ENCODE measurements around the gene MGLL.

MGLL gene

GRCh38 chr3:127834771-127835170 lies 12.5 kb upstream of the MGLL start:
- no peak for DNase-seq

- DNase-seq, result no peak
Observed at GRCh38 chr3:127833281-127834032, 11.1 kb upstream of the MGLL start.

GRCh38 chr3:127831723-127832172 lies 9.4 kb upstream of the MGLL start:
- DNase-seq, result peak; percentile 45

- DNase-seq, result no peak
Observed at GRCh38 chr3:127829537-127829936, 7.2 kb upstream of the MGLL start.

DNA sequence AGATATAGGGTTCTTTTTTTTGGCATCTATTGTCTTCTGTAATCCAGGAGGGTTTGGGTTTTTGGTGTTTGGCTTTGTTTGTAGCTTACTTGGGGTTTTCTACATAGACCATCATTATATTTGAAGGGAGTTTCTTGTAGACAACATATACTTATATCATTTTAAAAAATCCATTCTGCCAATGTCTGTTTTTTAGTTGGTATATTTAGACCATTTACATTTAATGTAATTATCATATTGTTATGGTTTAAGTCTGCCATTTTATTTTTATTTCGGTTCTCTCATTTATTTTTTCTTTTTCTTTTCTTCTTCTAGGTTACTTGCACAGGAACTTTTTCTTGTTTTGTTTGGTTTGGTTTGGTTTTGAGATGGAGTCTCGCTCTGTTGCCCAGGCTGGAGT lies 5.5 kb upstream of the MGLL start:
- DNase-seq, result no peak

DNA sequence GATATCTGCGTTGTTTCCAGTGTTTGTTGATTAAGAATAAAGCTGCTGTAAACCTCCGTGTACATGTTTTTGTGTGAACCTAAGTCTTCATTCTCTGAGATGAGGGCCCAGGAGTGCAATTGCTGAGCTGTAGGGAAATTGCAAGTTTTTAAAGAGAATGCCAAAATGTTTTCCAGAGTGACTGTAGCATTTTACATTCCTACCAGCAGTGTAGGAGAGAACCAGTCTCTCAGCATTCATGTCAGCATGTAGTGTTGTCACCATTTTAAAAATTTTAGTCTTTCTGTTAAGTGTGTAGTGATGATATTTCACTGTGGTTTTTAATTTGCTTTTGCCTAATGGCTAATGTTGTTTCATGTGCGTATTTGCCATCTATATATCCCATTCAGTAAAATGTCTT lies 3.4 kb upstream of the MGLL start:
- no peak for DNase-seq

- no peak for DNase-seq
Observed at GRCh38 chr3:127824151-127824825, 2.0 kb upstream of the MGLL start.

DNA sequence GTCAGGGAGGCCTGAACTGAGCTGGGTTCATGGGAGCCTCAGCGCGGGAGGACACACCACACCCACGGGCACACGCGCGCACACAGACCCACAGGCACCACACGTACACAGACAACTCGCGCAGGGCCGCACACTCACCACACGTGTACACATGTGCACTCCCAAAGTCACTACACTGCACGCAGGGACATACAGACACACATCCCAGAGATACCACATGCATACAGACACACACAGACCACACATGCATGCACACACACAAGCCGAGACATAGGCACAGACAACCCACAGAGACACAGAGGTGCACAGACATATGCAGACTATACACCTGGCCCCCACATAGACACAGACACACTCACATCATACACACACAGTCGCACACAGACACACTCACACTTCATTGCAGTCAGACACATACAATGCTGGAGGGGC lies 1.1 kb upstream of the MGLL start:
- DNase-seq, result no peak

- DNase-seq, result no peak
Observed at GRCh38 chr3:127822682-127823425, 539 bp upstream of the MGLL start.

DNA sequence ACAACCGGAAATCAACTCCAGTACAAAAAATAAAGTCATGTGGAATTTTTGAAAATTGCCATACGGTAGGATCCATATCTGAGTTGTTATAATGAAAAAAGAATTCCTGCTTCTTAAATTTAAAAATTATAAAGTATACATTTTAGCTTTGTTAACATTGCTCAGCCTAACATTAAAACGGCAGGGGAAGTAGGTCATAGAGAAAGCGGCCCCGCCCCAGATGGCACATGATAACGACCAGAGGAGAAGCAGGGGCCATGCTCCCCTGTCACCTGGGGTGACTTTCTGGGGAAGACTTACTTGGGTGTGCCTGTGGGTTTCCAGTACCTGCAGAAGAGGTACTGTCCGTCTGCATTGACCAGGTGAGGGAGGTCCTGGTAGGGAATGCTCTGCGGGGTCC lies 921 bp downstream of the MGLL start:
- no peak for DNase-seq

DNA sequence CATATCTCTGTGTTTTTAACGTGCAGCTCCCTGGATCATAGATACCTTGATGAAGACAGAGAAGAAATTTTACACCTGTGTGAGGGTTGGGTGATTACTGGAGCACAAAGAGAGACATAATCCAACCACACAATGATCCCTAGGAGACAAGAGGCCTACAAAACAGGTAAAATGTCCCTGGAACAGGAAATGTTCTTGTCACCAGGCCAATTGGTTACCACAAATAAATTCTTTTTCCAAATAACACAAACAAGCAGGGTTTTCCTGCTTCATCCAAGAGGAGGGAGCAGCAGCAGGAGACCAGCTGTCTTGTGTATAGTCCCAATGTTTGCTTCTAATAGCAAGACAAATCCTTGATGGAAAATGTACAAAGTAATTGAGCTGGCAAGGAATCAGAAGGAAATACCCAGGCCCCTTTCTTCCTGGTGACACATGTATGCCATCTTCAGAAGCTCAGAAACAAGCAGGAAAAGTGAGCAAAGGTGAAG lies 1.4 kb downstream of the MGLL start:
- peak; percentile 28 for DNase-seq

DNA sequence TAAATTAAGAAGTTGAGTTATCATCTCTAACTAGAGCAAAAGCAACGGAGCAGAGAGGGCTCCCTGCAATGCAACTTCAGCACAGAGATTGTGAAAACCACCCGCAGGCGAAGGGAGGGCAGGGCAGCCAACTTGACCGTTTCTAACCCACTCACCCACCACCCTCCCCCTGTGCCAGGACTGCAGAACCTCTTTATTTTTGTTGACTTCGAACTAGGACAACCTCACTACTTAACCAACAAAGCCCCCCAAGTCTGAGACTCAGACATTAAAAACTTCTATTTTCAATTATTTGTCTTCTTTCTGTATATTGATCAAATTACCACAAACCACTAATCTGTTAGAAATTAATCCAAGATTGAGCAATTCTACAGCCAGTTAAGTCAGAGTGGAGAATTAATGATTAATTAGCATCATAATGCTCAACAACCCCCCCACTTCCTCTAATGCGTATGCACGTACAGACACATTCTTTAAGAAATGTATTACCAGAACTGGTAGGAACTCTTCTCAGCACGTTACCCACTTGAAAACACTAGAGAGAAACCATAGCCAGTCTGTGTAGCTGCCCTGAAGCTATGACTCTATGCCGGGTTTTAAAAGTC lies 2.0 kb downstream of the MGLL start:
- peak; percentile 51 for DNase-seq

GRCh38 chr3:127819656-127820055 lies 2.7 kb downstream of the MGLL start:
- no peak for DNase-seq

- DNase-seq, result no peak
Observed at GRCh38 chr3:127819086-127819485, 3.2 kb downstream of the MGLL start.

GRCh38 chr3:127817406-127817841 lies 4.9 kb downstream of the MGLL start:
- DNase-seq, result peak; percentile 75

- no peak for DNase-seq
Observed at GRCh38 chr3:127816783-127817405, 5.4 kb downstream of the MGLL start.

- no peak for DNase-seq
Observed at GRCh38 chr3:127815641-127816605, 6.4 kb downstream of the MGLL start.

- no peak for DNase-seq
Observed at GRCh38 chr3:127815001-127815400, 7.3 kb downstream of the MGLL start.

DNA sequence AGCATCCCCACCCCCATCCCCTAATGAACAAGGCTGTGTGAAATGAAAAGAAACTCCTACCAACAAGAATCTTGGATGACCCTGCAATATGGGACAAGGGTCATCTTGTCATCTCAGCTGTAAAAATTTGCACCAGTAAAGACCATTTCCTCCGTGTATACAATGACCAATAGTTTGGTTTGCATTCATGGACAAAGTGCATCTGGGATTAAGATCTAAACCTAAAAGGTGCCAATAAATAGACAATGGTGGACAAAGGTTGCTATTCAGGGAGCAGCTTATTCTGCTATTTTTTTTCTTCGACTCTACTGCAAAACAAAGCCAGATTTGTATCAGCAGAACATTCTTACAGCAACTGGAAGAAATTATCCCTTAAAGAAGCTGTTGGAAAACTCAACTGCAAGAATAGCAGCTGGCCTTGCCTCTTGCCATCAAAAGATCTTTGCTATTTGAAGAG lies 8.0 kb downstream of the MGLL start:
- DNase-seq, result no peak

- no peak for DNase-seq
Observed at GRCh38 chr3:127812151-127812550, 10.2 kb downstream of the MGLL start.

DNA sequence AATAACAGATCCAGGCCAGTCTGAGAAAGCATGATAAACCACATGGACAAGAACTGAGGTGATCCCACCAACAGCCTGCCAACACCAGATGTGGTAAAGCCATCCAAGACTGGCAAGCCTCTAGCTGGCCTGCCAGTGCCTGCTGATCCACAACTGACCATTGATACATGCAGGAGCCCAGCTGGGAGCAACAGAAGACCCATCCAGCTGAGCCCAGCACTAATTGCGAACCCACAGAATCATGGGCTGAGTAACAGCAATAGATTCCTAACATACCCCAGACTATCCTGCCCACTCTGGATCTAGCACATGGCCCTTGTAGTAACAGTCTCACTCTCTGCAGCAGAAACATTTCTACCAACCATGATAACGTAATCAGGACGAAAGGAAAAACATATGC lies 10.6 kb downstream of the MGLL start:
- no peak for DNase-seq

All from fibroblast of skin of right quadriceps (primary cell).